GM19455 (cell line): ENCODE measurements around the gene TMEM203.

Experiments
- ATAC-seq: cut with Tn5 transposase; IDR thresholded peaks from one replicate; pipeline ENCODE4 v1.9.1; 2021; ENCODE audit not compliant: unreplicated experiment

Gene TMEM203

GRCh38 chr9:137167747-137168572 lies 37.5 kb downstream of the TMEM203 start:
- ATAC-seq = no peak

GRCh38 chr9:137167277-137167746 lies 38.1 kb downstream of the TMEM203 start:
- ATAC-seq = no peak

- ATAC-seq = no peak
These were observed 38.8 kb downstream of the TMEM203 start for GRCh38 chr9:137166380-137167229.

- no peak for ATAC-seq
These were observed 40.1 kb downstream of the TMEM203 start for GRCh38 chr9:137165250-137165836.

- ATAC-seq = no peak
These were observed 40.8 kb downstream of the TMEM203 start for GRCh38 chr9:137164370-137165249.

- ATAC-seq = no peak
These were observed 41.6 kb downstream of the TMEM203 start for GRCh38 chr9:137163805-137164204.

- no peak for ATAC-seq
These were observed 42.1 kb downstream of the TMEM203 start for GRCh38 chr9:137163365-137163715.

GRCh38 chr9:137162505-137163364 lies 42.7 kb downstream of the TMEM203 start:
- ATAC-seq = no peak

GRCh38 chr9:137161558-137162486 lies 43.6 kb downstream of the TMEM203 start:
- ATAC-seq = no peak

- ATAC-seq = no peak
These were observed 44.5 kb downstream of the TMEM203 start for GRCh38 chr9:137160716-137161557.

- no peak for ATAC-seq
These were observed 45.4 kb downstream of the TMEM203 start for GRCh38 chr9:137160054-137160425.

GRCh38 chr9:137159105-137160053 lies 46.1 kb downstream of the TMEM203 start:
- ATAC-seq = no peak

GRCh38 chr9:137158625-137159024 lies 46.8 kb downstream of the TMEM203 start:
- ATAC-seq = no peak

- no peak for ATAC-seq
These were observed 47.6 kb downstream of the TMEM203 start for GRCh38 chr9:137157618-137158415.

GRCh38 chr9:137156567-137157375 lies 48.7 kb downstream of the TMEM203 start:
- ATAC-seq = no peak
